HEK293 (cell line): Measurements from ENCODE around the gene MEGF8.

ENCODE experiments used
- GLI2 ChIP-seq: fragments of 450-650 bp; formaldehyde crosslinking; IDR thresholded peaks from 2 replicates; pipeline ENCODE4; 2017; ENCODE audit warnings: missing biosample characterization, missing genetic modification characterization, low read depth, borderline replicate concordance
- KLF10 ChIP-seq: fragments of 450-650 bp; IDR thresholded peaks from 2 replicates; pipeline ENCODE4 v1.5.1; 2018; ENCODE audit warnings: missing biosample characterization, mild to moderate bottlenecking, missing genetic modification characterization
- OVOL3 ChIP-seq: fragments of 450-650 bp; formaldehyde crosslinking; IDR thresholded peaks from 2 replicates; pipeline ENCODE4 v1.5.1; 2016; ENCODE audit warnings: missing biosample characterization, missing genetic modification characterization
- SALL2 ChIP-seq: fragments of 450-650 bp; formaldehyde crosslinking; IDR thresholded peaks from 2 replicates; pipeline ENCODE4 v1.5.0; 2017; ENCODE audit warnings: missing biosample characterization, mild to moderate bottlenecking, missing genetic modification characterization, borderline replicate concordance
- SCRT2 ChIP-seq: fragments of 450-650 bp; formaldehyde crosslinking; IDR thresholded peaks from 2 replicates; pipeline ENCODE4 v1.5.1; 2016; ENCODE audit warnings: missing biosample characterization, missing genetic modification characterization
- TCF7L2 ChIP-seq: IDR thresholded peaks from 2 replicates; pipeline ENCODE4 v1.6.1; 2011; ENCODE audit warnings: low read depth, mild to moderate bottlenecking, inconsistent platforms, low read length, moderate library complexity, borderline replicate concordance
- TRIM28 ChIP-seq: IDR thresholded peaks from 2 replicates; pipeline ENCODE4 v1.6.1; 2011; ENCODE audit warnings: low read length, control low read depth, borderline replicate concordance
- ZBTB20 ChIP-seq: fragments of 450-650 bp; formaldehyde crosslinking; IDR thresholded peaks from 2 replicates; pipeline ENCODE4 v1.5.1; 2016; ENCODE audit warnings: missing biosample characterization, missing genetic modification characterization
- ZNF121 ChIP-seq: fragments of 450-650 bp; formaldehyde crosslinking; IDR thresholded peaks from 2 replicates; pipeline ENCODE4 v1.5.1; 2016; ENCODE audit warnings: missing biosample characterization, missing genetic modification characterization
- ZNF140 ChIP-seq: fragments of 450-650 bp; formaldehyde crosslinking; IDR thresholded peaks from 2 replicates; pipeline ENCODE4 v1.5.1; 2016; ENCODE audit warnings: missing biosample characterization, missing genetic modification characterization
- ZNF16 ChIP-seq: fragments of 450-650 bp; formaldehyde crosslinking; IDR thresholded peaks from 2 replicates; pipeline ENCODE4 v1.5.1; 2016; ENCODE audit warnings: low read depth, missing biosample characterization, missing genetic modification characterization
- ZNF2 ChIP-seq: fragments of 450-650 bp; formaldehyde crosslinking; IDR thresholded peaks from 2 replicates; pipeline ENCODE4 v1.5.1; 2016; ENCODE audit warnings: missing biosample characterization, missing genetic modification characterization
- ZNF202 ChIP-seq: fragments of 450-650 bp; formaldehyde crosslinking; IDR thresholded peaks from 2 replicates; pipeline ENCODE4 v1.5.1; 2016; ENCODE audit warnings: missing biosample characterization, missing genetic modification characterization, borderline replicate concordance
- ZNF324 ChIP-seq: fragments of 450-650 bp; formaldehyde crosslinking; IDR thresholded peaks from 2 replicates; pipeline ENCODE4 v1.5.1; 2016; ENCODE audit warnings: missing biosample characterization, missing genetic modification characterization
- ZNF544 ChIP-seq: fragments of 450-650 bp; formaldehyde crosslinking; IDR thresholded peaks from 2 replicates; pipeline ENCODE4 v1.5.0; 2017; ENCODE audit warnings: missing biosample characterization, missing genetic modification characterization
- ZNF558 ChIP-seq: fragments of 450-650 bp; formaldehyde crosslinking; IDR thresholded peaks from 2 replicates; pipeline ENCODE4 v1.5.1; 2016; ENCODE audit warnings: missing biosample characterization, missing genetic modification characterization
- ZNF560 ChIP-seq: fragments of 450-650 bp; formaldehyde crosslinking; IDR thresholded peaks from 2 replicates; pipeline ENCODE4 v1.5.1; 2017; ENCODE audit warnings: missing biosample characterization, missing genetic modification characterization, borderline replicate concordance
- ZNF670 ChIP-seq: fragments of 450-650 bp; formaldehyde crosslinking; IDR thresholded peaks from 2 replicates; pipeline ENCODE4 v1.5.1; 2016; ENCODE audit warnings: missing biosample characterization, missing genetic modification characterization, low read depth
- ZNF830 ChIP-seq: fragments of 450-650 bp; IDR thresholded peaks from 2 replicates; pipeline ENCODE4 v1.5.0; 2018; ENCODE audit warnings: missing biosample characterization, missing genetic modification characterization, low read depth, mild to moderate bottlenecking, moderate library complexity
- TF ChIP-seq, protein P1 (sequence below): fragments of 450-650 bp; formaldehyde crosslinking; IDR thresholded peaks from 2 replicates; pipeline ENCODE4 v1.5.1; 2016; ENCODE audit warnings: missing biosample characterization, missing genetic modification characterization
- TF ChIP-seq, protein P2 (sequence below): fragments of 450-650 bp; formaldehyde crosslinking; IDR thresholded peaks from 2 replicates; pipeline ENCODE4 v1.5.1; 2016; ENCODE audit warnings: missing biosample characterization, missing genetic modification characterization
- TF ChIP-seq, protein P3 (sequence below): fragments of 450-650 bp; formaldehyde crosslinking; conservative IDR thresholded peaks from 2 replicates; pipeline ENCODE4 v1.5.1; 2016; ENCODE audit warnings: low read depth, missing biosample characterization, missing genetic modification characterization
- TF ChIP-seq, protein P4 (sequence below): fragments of 450-650 bp; formaldehyde crosslinking; IDR thresholded peaks from 2 replicates; pipeline ENCODE4 v1.5.1; 2016; ENCODE audit warnings: missing biosample characterization, missing genetic modification characterization
- TF ChIP-seq, protein P5 (sequence below): fragments of 450-650 bp; formaldehyde crosslinking; optimal IDR thresholded peaks from 2 replicates; pipeline ENCODE3; 2016; ENCODE audit warnings: missing biosample characterization, mild to moderate bottlenecking, missing genetic modification characterization

MEGF8 gene

DNA sequence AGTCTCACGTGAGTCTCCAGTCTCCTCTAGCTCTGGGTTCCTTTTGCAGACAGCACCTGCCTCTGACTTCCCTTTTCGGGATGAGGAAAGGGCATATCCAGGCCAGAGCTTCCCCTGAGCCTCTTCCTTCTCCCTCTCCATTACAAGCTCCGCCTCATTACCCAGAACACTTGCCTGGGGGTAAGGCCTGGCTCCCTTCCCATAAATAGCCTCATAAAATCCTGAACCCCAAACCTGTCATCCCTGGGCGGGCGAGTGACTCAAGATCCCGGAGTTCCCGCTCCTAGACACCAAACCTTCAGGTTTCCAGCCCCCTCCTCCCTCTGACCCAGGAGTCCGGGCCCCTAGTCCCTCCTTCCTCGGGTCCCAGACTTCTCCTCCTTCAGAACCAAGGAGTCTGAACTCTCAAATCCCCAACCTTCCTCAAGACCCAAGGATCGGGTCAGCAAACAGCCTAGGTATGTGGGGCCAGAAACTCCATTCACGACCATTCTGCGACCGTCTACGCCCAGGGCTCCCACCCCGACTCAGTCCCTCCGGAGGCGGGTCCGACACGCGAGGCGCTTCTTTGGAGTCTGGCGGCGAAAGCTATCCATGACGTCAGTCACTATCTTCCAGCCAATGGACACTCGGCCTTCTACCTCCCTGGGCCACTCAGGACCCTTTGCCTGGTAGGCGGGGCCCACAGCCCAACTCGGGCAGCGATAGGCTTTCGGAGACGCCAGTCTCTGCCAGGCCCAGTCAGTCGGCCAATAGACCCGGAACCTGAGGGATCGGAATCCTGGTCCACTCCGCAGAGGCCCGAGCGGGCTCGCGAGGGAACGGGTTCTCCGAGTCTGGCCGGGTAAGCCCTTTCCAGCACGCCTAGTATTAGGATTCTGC is 71.2 kb downstream of the MEGF8 start (continued):
- TF ChIP-seq GLI2 (tag by site-specific recombination), result no peak
- no peak for TF ChIP-seq ZNF16 (tag by site-specific recombination)
- peak; percentile 91; the same call in 1 of the 2 replicates for TF ChIP-seq ZBTB20 (tag by site-specific recombination)
- peak; percentile 73; the same call in 1 of the 2 replicates for TF ChIP-seq ZNF324 (tag by site-specific recombination)
- no peak for TF ChIP-seq TRIM28
- peak; percentile 60; the same call in 1 of the 2 replicates for TF ChIP-seq ZNF2 (tag by site-specific recombination)
- TF ChIP-seq ZNF544, result no peak
- no peak for TF ChIP-seq ZNF202 (tag by site-specific recombination)
- TF ChIP-seq, protein P1, sequence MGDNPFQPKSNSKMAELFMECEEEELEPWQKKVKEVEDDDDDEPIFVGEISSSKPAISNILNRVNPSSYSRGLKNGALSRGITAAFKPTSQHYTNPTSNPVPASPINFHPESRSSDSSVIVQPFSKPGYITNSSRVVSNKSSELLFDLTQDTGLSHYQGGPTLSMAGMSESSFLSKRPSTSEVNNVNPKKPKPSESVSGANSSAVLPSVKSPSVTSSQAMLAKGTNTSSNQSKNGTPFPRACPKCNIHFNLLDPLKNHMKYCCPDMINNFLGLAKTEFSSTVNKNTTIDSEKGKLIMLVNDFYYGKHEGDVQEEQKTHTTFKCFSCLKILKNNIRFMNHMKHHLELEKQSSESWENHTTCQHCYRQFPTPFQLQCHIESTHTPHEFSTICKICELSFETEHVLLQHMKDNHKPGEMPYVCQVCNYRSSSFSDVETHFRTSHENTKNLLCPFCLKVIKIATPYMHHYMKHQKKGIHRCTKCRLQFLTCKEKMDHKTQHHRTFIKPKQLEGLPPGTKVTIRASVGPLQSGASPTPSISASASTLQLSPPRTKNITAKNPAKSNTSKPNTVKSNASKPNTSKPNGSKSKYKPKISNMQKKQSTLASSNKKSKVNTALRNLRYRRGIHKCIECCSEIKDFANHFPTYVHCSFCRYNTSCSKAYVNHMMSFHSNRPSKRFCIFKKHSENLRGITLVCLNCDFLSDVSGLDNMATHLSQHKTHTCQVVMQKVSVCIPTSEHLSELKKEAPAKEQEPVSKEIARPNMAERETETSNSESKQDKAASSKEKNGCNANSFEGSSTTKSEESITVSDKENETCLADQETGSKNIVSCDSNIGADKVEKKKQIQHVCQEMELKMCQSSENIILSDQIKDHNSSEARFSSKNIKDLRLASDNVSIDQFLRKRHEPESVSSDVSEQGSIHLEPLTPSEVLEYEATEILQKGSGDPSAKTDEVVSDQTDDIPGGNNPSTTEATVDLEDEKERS (tag by site-specific recombination), result no peak
- no peak; the same call in 1 of the 2 replicates for TF ChIP-seq KLF10
- TF ChIP-seq, protein P2, sequence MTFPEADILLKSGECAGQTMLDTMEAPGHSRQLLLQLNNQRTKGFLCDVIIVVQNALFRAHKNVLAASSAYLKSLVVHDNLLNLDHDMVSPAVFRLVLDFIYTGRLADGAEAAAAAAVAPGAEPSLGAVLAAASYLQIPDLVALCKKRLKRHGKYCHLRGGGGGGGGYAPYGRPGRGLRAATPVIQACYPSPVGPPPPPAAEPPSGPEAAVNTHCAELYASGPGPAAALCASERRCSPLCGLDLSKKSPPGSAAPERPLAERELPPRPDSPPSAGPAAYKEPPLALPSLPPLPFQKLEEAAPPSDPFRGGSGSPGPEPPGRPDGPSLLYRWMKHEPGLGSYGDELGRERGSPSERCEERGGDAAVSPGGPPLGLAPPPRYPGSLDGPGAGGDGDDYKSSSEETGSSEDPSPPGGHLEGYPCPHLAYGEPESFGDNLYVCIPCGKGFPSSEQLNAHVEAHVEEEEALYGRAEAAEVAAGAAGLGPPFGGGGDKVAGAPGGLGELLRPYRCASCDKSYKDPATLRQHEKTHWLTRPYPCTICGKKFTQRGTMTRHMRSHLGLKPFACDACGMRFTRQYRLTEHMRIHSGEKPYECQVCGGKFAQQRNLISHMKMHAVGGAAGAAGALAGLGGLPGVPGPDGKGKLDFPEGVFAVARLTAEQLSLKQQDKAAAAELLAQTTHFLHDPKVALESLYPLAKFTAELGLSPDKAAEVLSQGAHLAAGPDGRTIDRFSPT (tag by site-specific recombination), result no peak
- no peak for TF ChIP-seq ZNF140 (tag by site-specific recombination)
- no peak for TF ChIP-seq TCF7L2
- peak; percentile 31; the same call in 1 of the 2 replicates for TF ChIP-seq ZNF558 (tag by site-specific recombination)
- TF ChIP-seq ZNF830, result no peak
- no peak for TF ChIP-seq SCRT2 (tag by site-specific recombination)
- no peak for TF ChIP-seq OVOL3
- TF ChIP-seq, protein P3, sequence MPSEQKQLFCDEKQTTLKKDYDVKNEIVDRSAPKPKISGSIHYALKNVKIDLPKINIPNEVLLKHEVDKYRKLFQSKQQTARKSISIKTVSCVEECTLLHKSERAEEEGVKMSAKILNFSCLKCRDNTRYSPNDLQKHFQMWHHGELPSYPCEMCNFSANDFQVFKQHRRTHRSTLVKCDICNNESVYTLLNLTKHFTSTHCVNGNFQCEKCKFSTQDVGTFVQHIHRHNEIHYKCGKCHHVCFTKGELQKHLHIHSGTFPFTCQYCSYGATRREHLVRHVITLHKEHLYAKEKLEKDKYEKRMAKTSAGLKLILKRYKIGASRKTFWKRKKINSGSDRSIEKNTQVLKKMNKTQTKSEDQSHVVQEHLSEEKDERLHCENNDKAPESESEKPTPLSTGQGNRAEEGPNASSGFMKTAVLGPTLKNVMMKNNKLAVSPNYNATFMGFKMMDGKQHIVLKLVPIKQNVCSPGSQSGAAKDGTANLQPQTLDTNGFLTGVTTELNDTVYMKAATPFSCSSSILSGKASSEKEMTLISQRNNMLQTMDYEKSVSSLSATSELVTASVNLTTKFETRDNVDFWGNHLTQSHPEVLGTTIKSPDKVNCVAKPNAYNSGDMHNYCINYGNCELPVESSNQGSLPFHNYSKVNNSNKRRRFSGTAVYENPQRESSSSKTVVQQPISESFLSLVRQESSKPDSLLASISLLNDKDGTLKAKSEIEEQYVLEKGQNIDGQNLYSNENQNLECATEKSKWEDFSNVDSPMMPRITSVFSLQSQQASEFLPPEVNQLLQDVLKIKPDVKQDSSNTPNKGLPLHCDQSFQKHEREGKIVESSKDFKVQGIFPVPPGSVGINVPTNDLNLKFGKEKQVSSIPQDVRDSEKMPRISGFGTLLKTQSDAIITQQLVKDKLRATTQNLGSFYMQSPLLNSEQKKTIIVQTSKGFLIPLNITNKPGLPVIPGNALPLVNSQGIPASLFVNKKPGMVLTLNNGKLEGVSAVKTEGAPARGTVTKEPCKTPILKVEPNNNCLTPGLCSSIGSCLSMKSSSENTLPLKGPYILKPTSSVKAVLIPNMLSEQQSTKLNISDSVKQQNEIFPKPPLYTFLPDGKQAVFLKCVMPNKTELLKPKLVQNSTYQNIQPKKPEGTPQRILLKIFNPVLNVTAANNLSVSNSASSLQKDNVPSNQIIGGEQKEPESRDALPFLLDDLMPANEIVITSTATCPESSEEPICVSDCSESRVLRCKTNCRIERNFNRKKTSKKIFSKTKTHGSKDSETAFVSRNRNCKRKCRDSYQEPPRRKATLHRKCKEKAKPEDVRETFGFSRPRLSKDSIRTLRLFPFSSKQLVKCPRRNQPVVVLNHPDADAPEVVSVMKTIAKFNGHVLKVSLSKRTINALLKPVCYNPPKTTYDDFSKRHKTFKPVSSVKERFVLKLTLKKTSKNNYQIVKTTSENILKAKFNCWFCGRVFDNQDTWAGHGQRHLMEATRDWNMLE (tag by site-specific recombination), result peak; percentile 13; the same call in 1 of the 2 replicates
- TF ChIP-seq ZNF560 (tag by site-specific recombination), result no peak
- TF ChIP-seq, protein P4, sequence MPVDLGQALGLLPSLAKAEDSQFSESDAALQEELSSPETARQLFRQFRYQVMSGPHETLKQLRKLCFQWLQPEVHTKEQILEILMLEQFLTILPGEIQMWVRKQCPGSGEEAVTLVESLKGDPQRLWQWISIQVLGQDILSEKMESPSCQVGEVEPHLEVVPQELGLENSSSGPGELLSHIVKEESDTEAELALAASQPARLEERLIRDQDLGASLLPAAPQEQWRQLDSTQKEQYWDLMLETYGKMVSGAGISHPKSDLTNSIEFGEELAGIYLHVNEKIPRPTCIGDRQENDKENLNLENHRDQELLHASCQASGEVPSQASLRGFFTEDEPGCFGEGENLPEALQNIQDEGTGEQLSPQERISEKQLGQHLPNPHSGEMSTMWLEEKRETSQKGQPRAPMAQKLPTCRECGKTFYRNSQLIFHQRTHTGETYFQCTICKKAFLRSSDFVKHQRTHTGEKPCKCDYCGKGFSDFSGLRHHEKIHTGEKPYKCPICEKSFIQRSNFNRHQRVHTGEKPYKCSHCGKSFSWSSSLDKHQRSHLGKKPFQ (tag by site-specific recombination), result no peak
- no peak for TF ChIP-seq ZNF670 (tag by site-specific recombination)
- TF ChIP-seq, protein P5, sequence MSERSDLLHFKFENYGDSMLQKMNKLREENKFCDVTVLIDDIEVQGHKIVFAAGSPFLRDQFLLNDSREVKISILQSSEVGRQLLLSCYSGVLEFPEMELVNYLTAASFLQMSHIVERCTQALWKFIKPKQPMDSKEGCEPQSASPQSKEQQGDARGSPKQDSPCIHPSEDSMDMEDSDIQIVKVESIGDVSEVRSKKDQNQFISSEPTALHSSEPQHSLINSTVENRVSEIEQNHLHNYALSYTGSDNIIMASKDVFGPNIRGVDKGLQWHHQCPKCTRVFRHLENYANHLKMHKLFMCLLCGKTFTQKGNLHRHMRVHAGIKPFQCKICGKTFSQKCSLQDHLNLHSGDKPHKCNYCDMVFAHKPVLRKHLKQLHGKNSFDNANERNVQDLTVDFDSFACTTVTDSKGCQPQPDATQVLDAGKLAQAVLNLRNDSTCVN (tag by site-specific recombination), result peak; percentile 41
- no peak for TF ChIP-seq SALL2 (tag by site-specific recombination)
- TF ChIP-seq ZNF121, result no peak
